Measurements from ENCODE around the gene RHO. TPM values are rescaled to one million over a fixed set of nuclear protein-coding genes. Genes with fewer than 3 reads are reported as not detected.

Gene RHO
- total RNA-seq, 3 donors from 2014 or later (not counting 1 experiment from before 2014, with no cell fraction given) = not detected

- Histone ChIP-seq H3K9me3 (ENCODE audit: control insufficient read depth, insufficient read depth, low read length) (no peaks in the 10 kb centered on the region), H3K27me3 (ENCODE audit: control insufficient read depth, insufficient read depth, low read length) (no peaks in the 10 kb centered on the region), H3K27ac (ENCODE audit: low read length) (no peak overlapping the region), H3K4me3 (ENCODE audit: low read length) (no peak overlapping the region), H3K4me1 (ENCODE audit: control insufficient read depth, insufficient read depth, low read length) (peaks cover 57% of the 10 kb centered on the region), H3K36me3 (ENCODE audit: control insufficient read depth, insufficient read depth, low read length) (peaks cover 17% of the 10 kb centered on the region)
- Mint-ChIP-seq H3K27ac (peak overlapping the region in 1 of 2 donors; percentile 75), H3K36me3 (no peaks in the 10 kb centered on the region), H3K27me3 (ENCODE audit: low read depth in 2 of 2) (no peaks in the 10 kb centered on the region), H3K4me3 (no peak overlapping the region), H3K9me3 (no peaks in the 10 kb centered on the region), H3K4me1 (peaks cover 62 to 74% of the 10 kb centered on the region in 2 donors)
- no peak for TF ChIP-seq CTCF (IDR thresholded peaks at IDR 0.05)
- ATAC-seq (no peak), DNase-seq (no peak)
- 97% methylated on average over 18 of the region's 18 CpGs for WGBS (ENCODE audit: insufficient coverage)
- intact Hi-C loops (cut with micrococcal nuclease) = no loop called here
These were observed 44.2 kb downstream of the RHO start for GRCh38 chr3:129572603-129573002.

GRCh38 chr3:129573493-129573892, 45.1 kb downstream of the RHO start:
- Histone ChIP-seq H3K4me3 (ENCODE audit: low read length) (no peak overlapping the region), H3K9me3 (ENCODE audit: control insufficient read depth, insufficient read depth, low read length) (no peaks in the 10 kb centered on the region), H3K27ac (ENCODE audit: low read length) (no peak overlapping the region), H3K27me3 (ENCODE audit: control insufficient read depth, insufficient read depth, low read length) (no peaks in the 10 kb centered on the region), H3K36me3 (ENCODE audit: control insufficient read depth, insufficient read depth, low read length) (peaks cover 17% of the 10 kb centered on the region), H3K4me1 (ENCODE audit: control insufficient read depth, insufficient read depth, low read length) (peaks cover 59% of the 10 kb centered on the region)
- no peak for TF ChIP-seq CTCF (IDR thresholded peaks at IDR 0.05)
- H3K27ac Mint-ChIP-seq = peak overlapping the region; percentile 43 to 75
- H3K9me3 Mint-ChIP-seq = no peaks in the 10 kb centered on the region
- no peaks in the 10 kb centered on the region for H3K27me3 Mint-ChIP-seq (ENCODE audit: low read depth in 2 of 2)
- intact Hi-C loops (cut with micrococcal nuclease) = no loop called here
- no peaks in the 10 kb centered on the region for H3K36me3 Mint-ChIP-seq
- DNase-seq (no peak), ATAC-seq (no peak)
- H3K4me1 Mint-ChIP-seq = peaks cover 60 to 74% of the 10 kb centered on the region in 2 donors
- no peak overlapping the region for H3K4me3 Mint-ChIP-seq
- 93% methylated on average over 14 of the region's 14 CpGs for WGBS (ENCODE audit: insufficient coverage)

GRCh38 chr3:129574206-129574605, 45.8 kb downstream of the RHO start:
- ATAC-seq = no peak
- intact Hi-C loops (cut with micrococcal nuclease) = no loop called here
- Mint-ChIP-seq H3K4me1 (peaks cover 53 to 74% of the 10 kb centered on the region in 2 donors), H3K4me3 (no peak overlapping the region), H3K9me3 (no peaks in the 10 kb centered on the region), H3K27ac (peak overlapping the region; percentile 64 to 89), H3K36me3 (no peaks in the 10 kb centered on the region), H3K27me3 (ENCODE audit: low read depth in 2 of 2) (no peaks in the 10 kb centered on the region)
- H3K4me3 ChIP-seq (ENCODE audit: low read length) = no peak overlapping the region
- peaks cover 62% of the 10 kb centered on the region for H3K4me1 ChIP-seq (ENCODE audit: control insufficient read depth, insufficient read depth, low read length)
- no peaks in the 10 kb centered on the region for H3K27me3 ChIP-seq (ENCODE audit: control insufficient read depth, insufficient read depth, low read length)
- H3K27ac ChIP-seq (ENCODE audit: low read length) = no peak overlapping the region
- DNase-seq = no peak
- WGBS (ENCODE audit: insufficient coverage) = 94% methylated on average over 24 of the region's 24 CpGs
- TF ChIP-seq CTCF (IDR thresholded peaks at IDR 0.05) = no peak
- no peaks in the 10 kb centered on the region for H3K9me3 ChIP-seq (ENCODE audit: control insufficient read depth, insufficient read depth, low read length)
- peaks cover 17% of the 10 kb centered on the region for H3K36me3 ChIP-seq (ENCODE audit: control insufficient read depth, insufficient read depth, low read length)

All from natural killer cell (primary cell).